ENCODE measurements around the gene PHACTR1.

Gene PHACTR1

GRCh38 chr6:12896208-12896733 is 179.7 kb downstream of the PHACTR1 start:
- no peaks in the 10 kb centered on the region for H3K79me2 ChIP-seq (ENCODE audit: low read length)
- H3K27me3 ChIP-seq (ENCODE audit: low read depth, low read length) = peaks cover 28% of the 10 kb centered on the region; the same call in 1 of the 2 replicates
- H3K9ac ChIP-seq (ENCODE audit: low read length) = no peak overlapping the region
- no peak overlapping the region for H3K4me3 ChIP-seq (ENCODE audit: low read length)
- H4K20me1 ChIP-seq (ENCODE audit: insufficient read depth, low read length) = no peaks in the 10 kb centered on the region
- H2AFZ ChIP-seq (ENCODE audit: low read depth, low read length) = no peak overlapping the region
- H3K9me3 ChIP-seq (ENCODE audit: insufficient read depth, low read length) = no peaks in the 10 kb centered on the region
- no peak overlapping the region for H3K4me2 ChIP-seq (ENCODE audit: low read length)
- TF ChIP-seq EZH2phosphoT487 (IDR thresholded peaks at IDR 0.05; ENCODE audit: low read depth) (no peak), CTCF (IDR thresholded peaks at IDR 0.05; ENCODE audit: low read depth, low read length) (no peak)
- peaks cover 9% of the 10 kb centered on the region; the same call in 1 of the 2 replicates for H3K4me1 ChIP-seq (ENCODE audit: low read length)
- no peaks in the 10 kb centered on the region for H3K36me3 ChIP-seq (replicated peaks; ENCODE audit: low read depth, low read length)
- no peak overlapping the region for H3K27ac ChIP-seq (ENCODE audit: low read length)

- H3K27me3 ChIP-seq (ENCODE audit: low read depth, low read length) = peaks cover 28% of the 10 kb centered on the region; the same call in 1 of the 2 replicates
- H3K9ac ChIP-seq (ENCODE audit: low read length) = no peak overlapping the region
- no peak overlapping the region for H2AFZ ChIP-seq (ENCODE audit: low read depth, low read length)
- no peaks in the 10 kb centered on the region for H3K9me3 ChIP-seq (ENCODE audit: insufficient read depth, low read length)
- H3K27ac ChIP-seq (ENCODE audit: low read length) = no peak overlapping the region
- peaks cover 13% of the 10 kb centered on the region for H3K4me1 ChIP-seq (ENCODE audit: low read length)
- TF ChIP-seq CTCF (IDR thresholded peaks at IDR 0.05; ENCODE audit: low read depth, low read length) = no peak
- no peak for TF ChIP-seq EZH2phosphoT487 (IDR thresholded peaks at IDR 0.05; ENCODE audit: low read depth)
- H3K36me3 ChIP-seq (replicated peaks; ENCODE audit: low read depth, low read length) = no peaks in the 10 kb centered on the region
- no peaks in the 10 kb centered on the region for H3K79me2 ChIP-seq (ENCODE audit: low read length)
- H3K4me3 ChIP-seq (ENCODE audit: low read length) = peak overlapping the region; percentile 21; the same call in 1 of the 2 replicates
- H4K20me1 ChIP-seq (ENCODE audit: insufficient read depth, low read length) = no peaks in the 10 kb centered on the region
- H3K4me2 ChIP-seq (ENCODE audit: low read length) = peak overlapping the region; percentile 39
These were observed 182.0 kb downstream of the PHACTR1 start for GRCh38 chr6:12898603-12899002.

- H3K9me3 ChIP-seq (ENCODE audit: insufficient read depth, low read length) = no peaks in the 10 kb centered on the region
- peaks cover 13% of the 10 kb centered on the region for H3K4me1 ChIP-seq (ENCODE audit: low read length)
- no peak for TF ChIP-seq EZH2phosphoT487 (IDR thresholded peaks at IDR 0.05; ENCODE audit: low read depth)
- TF ChIP-seq CTCF (IDR thresholded peaks at IDR 0.05; ENCODE audit: low read depth, low read length) = no peak
These were observed 182.7 kb downstream of the PHACTR1 start for GRCh38 chr6:12899046-12899833.

GRCh38 chr6:12903246-12903645 is 186.7 kb downstream of the PHACTR1 start:
- H2AFZ ChIP-seq (ENCODE audit: low read depth, low read length) = no peak overlapping the region
- TF ChIP-seq EZH2phosphoT487 (IDR thresholded peaks at IDR 0.05; ENCODE audit: low read depth) (no peak), CTCF (IDR thresholded peaks at IDR 0.05; ENCODE audit: low read depth, low read length) (no peak)
- H3K4me1 ChIP-seq (ENCODE audit: low read length) = peaks cover 13% of the 10 kb centered on the region
- no peak overlapping the region for H3K4me2 ChIP-seq (ENCODE audit: low read length)
- H3K9me3 ChIP-seq (ENCODE audit: insufficient read depth, low read length) = no peaks in the 10 kb centered on the region
- no peak overlapping the region for H3K9ac ChIP-seq (ENCODE audit: low read length)
- peaks cover 17% of the 10 kb centered on the region for H3K27me3 ChIP-seq (ENCODE audit: low read depth, low read length)
- H3K4me3 ChIP-seq (ENCODE audit: low read length) = no peak overlapping the region
- no peak overlapping the region for H3K27ac ChIP-seq (ENCODE audit: low read length)
- H4K20me1 ChIP-seq (ENCODE audit: insufficient read depth, low read length) = no peaks in the 10 kb centered on the region
- H3K79me2 ChIP-seq (ENCODE audit: low read length) = no peaks in the 10 kb centered on the region
- no peaks in the 10 kb centered on the region for H3K36me3 ChIP-seq (replicated peaks; ENCODE audit: low read depth, low read length)

More at GRCh38 chr6:12899046-12899833, 182.7 kb downstream of the PHACTR1 start:
- Histone ChIP-seq H3K4me3 (ENCODE audit: low read length) (peak overlapping the region; percentile 21; the same call in 1 of the 2 replicates), H3K36me3 (replicated peaks; ENCODE audit: low read depth, low read length) (no peaks in the 10 kb centered on the region), H3K4me2 (ENCODE audit: low read length) (peak overlapping the region; percentile 39; the same call in 1 of the 2 replicates), H4K20me1 (ENCODE audit: insufficient read depth, low read length) (no peaks in the 10 kb centered on the region), H3K27ac (ENCODE audit: low read length) (no peak overlapping the region), H2AFZ (ENCODE audit: low read depth, low read length) (no peak overlapping the region), H3K9ac (ENCODE audit: low read length) (no peak overlapping the region), H3K27me3 (ENCODE audit: low read depth, low read length) (peaks cover 28% of the 10 kb centered on the region; the same call in 1 of the 2 replicates), H3K79me2 (ENCODE audit: low read length) (no peaks in the 10 kb centered on the region)

Measured in OCI-LY3 (cell line).